AG10803 (cell line): ENCODE results near the gene KLF11.

Experiments used
- DNase-seq: peaks from one replicate; pipeline ENCODE4 v3.0.0; 2010; ENCODE audit warnings: low read depth
- H3K4me3 ChIP-seq: 2 replicates; pipeline ENCODE4 v1.5.1; 2011; ENCODE audit warnings: mild to moderate bottlenecking, low read length, control low read depth
- TF ChIP-seq, protein P1 (sequence below): conservative IDR thresholded peaks from 2 replicates; pipeline ENCODE4 v1.5.1; 2011; ENCODE audit warnings: mild to moderate bottlenecking, low read length, control low read depth, inconsistent platforms

KLF11 gene

DNA sequence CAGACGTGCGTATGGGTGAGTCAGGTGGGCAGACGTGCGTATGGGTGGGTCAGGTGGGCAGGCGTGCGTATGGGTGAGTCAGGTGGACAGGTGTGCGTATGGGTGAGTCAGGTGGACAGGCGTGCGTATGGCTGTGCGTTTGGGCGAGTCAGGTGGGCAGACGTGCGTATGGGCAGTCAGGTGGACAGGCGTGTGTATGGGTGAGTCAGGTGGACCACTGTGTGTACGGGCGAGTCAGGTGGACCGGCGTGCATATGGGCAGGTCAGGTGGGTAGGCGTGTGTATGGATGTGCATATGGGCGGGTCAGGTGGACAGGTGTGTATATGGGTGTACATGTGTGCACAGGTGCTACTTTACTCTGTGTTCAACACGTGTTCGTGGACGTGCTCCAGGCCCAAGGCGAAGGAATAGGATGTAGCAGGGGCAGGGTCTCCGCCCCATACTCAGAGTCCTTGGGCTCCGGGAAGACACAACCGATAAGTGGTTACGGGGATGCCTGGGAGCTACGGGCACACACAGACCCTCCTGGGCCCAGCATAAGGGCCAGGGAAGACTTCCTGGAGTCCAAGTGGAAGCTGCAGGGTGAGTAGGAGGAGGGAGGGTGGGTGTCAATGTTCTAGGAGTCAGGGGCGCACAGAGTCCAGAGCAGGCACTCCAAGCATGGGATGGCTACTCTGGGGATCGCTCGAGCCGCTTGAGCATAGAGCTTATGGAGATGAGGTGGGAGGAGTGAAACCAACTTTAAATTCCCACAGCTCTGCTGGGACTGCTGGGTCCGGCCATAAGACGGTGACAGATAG, 27.1 kb upstream of the KLF11 start:
- no peak overlapping the region for H3K4me3 ChIP-seq
- DNase-seq, result no peak
- TF ChIP-seq, protein P1, sequence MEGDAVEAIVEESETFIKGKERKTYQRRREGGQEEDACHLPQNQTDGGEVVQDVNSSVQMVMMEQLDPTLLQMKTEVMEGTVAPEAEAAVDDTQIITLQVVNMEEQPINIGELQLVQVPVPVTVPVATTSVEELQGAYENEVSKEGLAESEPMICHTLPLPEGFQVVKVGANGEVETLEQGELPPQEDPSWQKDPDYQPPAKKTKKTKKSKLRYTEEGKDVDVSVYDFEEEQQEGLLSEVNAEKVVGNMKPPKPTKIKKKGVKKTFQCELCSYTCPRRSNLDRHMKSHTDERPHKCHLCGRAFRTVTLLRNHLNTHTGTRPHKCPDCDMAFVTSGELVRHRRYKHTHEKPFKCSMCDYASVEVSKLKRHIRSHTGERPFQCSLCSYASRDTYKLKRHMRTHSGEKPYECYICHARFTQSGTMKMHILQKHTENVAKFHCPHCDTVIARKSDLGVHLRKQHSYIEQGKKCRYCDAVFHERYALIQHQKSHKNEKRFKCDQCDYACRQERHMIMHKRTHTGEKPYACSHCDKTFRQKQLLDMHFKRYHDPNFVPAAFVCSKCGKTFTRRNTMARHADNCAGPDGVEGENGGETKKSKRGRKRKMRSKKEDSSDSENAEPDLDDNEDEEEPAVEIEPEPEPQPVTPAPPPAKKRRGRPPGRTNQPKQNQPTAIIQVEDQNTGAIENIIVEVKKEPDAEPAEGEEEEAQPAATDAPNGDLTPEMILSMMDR, result no peak

DNA sequence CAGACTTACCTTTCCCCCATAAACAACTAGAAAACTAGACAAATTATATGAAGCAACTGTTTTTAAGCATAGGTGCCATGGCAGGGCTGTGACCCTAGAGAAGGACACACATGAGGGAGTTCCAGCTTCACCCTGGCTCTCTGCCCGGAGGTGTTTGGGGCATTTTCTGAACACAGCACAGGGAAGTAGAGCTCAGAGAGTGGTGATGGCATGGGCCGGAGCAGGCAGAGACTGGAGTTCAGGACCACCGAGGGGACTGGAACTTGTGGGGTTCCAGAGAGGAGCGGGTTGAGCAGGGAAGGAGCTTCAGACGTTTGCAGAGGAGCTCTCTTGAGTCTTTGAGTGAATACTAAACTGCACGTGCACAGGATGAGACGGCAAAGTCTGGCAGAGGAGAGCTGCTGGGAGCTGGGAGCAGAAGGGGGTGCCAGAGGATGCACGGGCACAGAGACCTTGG, 26.5 kb upstream of the KLF11 start:
- no peak for DNase-seq
- TF ChIP-seq, protein P1, result no peak
- no peak overlapping the region for H3K4me3 ChIP-seq

DNA sequence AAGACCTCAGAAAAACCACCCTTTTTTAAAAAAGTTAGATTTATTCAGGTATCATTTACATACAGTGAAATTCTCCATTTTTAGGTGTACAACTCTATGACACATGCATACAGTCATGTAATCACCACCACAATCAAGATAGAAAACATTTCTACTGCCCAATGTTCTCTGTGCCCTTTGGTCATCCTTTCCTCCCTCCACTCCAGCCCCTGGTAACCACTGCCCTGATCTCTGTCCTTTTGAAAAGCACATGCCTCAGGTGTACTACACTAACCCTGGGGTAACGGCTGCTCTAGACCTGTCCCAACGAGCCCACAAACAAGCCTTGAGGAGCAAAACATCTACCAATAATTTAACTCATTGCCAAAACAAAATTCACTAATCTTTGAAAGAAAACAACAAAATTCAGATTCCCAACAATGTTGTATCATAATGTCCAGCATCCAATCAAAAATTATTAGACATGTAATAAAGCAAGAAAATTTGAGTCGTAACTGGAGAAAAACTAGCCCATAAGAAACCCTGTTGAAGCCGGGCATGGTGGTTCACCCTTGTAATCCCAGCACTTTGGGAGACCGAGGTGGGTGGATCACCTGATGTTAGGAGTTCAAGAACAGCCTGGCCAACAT, 25.9 kb upstream of the KLF11 start:
- no peak overlapping the region for H3K4me3 ChIP-seq
- DNase-seq, result no peak
- TF ChIP-seq, protein P1, result no peak

DNA sequence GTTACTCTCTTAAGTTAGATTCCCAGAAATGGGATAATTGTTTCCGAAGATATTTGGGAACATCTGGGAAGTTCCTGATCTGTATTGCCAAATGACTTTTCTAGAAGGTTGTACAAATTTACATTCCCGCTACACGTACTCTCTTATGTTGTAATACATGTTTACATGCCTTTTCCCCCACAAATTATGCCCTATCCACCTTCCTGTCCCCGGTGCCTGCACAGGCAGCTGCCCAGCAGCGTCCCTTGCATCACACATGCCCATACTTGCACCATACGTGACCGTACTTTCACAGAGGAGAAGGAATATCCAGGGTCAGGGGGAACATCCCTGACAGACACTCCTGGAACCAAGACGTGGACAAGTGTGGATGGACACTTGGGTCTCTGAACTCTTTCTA, 24.2 kb upstream of the KLF11 start:
- TF ChIP-seq, protein P1, result no peak
- no peak overlapping the region for H3K4me3 ChIP-seq
- peak; percentile 95 for DNase-seq

DNA sequence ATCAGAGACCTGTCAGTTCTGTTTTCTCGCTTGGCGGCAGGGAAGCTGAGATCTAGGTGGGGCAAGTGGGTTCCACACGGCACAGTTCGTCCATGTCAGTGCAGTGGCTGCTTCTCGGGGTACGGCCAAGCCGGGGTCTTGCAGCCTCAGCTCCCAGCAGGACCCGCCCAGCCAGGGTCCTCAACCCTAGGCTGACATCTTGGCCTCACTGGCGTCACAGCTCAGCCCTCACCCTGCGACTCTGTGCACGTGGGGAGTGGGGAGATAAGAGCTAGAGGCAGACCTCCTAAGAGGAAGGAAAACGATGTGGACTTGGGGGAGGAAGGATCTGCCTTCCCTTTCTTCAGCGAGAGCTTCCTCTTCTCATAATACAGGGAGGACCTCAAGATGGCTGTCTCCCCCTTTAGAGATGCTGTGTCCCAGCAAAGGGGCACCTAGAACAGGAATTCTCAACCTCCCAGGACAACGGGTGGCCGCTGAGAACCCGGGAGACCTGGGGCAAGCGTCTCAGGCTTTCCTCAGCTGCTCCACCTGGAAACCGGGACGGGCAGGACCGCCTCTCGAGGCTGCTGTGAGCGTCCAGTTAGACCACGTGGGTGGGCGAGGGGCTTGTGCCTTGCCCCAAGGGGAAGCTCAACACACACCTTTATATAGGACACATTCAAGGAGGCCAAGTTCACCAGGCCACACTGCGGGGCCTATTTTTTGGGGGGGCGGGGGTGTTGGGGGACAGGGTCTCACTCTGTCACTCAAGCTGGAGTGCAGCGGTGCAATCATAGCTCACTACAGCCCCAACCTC, 23.5 kb upstream of the KLF11 start:
- no peak overlapping the region for H3K4me3 ChIP-seq
- TF ChIP-seq, protein P1, result no peak
- DNase-seq, result no peak

DNA sequence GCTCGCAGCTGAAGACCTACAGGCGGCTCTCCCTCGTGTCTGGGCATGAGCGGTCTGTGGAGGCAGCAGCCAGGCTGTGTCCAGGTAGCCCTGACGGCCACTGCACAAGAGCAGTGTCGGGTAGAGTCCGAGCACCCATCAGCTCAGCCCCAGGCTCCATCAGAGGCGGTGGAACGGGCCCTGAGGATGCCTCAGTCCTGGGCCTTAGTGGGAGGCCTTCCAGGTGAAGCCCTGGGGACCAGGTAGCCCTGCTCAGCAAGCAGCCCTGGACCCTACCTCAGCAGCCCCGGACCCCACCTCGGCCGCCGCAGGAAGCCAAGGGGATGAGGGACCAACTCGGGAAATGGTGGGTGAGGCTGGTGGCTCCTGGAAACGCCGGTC, 21.3 kb upstream of the KLF11 start:
- H3K4me3 ChIP-seq, result no peak overlapping the region
- TF ChIP-seq, protein P1, result no peak
- no peak for DNase-seq
